CD4-positive, alpha-beta T cell treated with Interleukin-4 for 1 hour (primary cell): ENCODE data around the gene KCNK7.

Experiments
- DNase-seq, 2 donors: peaks; one replicate each; pipeline ENCODE4 v3.0.0-alpha.2; 2020 to 2022

Gene KCNK7

GRCh38 chr11:65571420-65571819, 24.2 kb downstream of the KCNK7 start:
- DNase-seq: no peak

GRCh38 chr11:65569973-65570918, 25.4 kb downstream of the KCNK7 start, which contains the start of gene ZNRD2:
Gene ZNRD2, plus strand, starts transcription at chr11:65570477. Its CDS starts 15 bp downstream, at chr11:65570492.
- DNase-seq: peak; percentile 98 to 99

GRCh38 chr11:65569164-65569972, 26.2 kb downstream of the KCNK7 start:
- no peak for DNase-seq

- DNase-seq: peak; percentile 76 to 83
Observed at GRCh38 chr11:65565624-65566453, 29.8 kb downstream of the KCNK7 start.

GRCh38 chr11:65564879-65565559, 30.6 kb downstream of the KCNK7 start:
- peak in 1 of 2 donors; percentile 55 for DNase-seq

- no peak for DNase-seq
Observed at GRCh38 chr11:65563601-65564000, 32.0 kb downstream of the KCNK7 start.

DNA sequence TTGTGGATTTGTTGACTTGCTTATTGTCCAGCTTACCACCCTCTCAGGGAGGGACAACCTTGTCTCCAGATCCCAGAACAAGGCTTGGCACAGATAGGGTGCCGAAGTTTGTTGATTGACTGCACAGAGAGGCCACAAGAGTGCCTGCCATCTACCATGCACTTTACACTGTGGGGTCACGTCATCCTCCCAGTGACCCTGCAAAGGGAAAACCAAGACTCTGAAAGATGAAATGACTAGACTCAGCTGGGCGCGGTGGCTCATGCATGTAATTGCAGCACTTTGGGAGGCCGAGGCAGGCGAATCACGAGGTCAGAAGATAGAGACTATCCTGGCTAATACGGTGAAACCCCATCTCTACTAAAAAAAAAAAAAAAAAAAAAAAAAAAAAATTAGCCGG, 32.8 kb downstream of the KCNK7 start:
- no peak for DNase-seq

DNA sequence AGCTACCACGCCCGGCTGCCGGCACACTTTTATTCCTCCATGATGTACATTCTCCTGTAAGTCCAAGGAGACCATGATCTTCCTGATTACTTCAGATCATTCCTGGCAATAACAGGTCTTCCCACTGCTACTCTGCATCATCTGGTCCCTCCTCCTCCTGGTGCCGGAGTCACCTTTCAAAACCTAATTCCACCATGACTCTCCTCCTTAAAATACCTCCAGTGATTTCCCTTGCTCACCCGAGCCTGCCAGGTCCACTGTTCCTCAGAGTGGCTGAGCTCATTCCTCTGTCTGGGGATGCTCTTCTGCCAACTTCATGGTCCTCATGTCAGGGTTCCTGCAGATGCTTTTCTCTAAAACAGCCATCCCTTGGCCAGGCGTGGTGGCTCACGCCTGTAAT, 33.6 kb downstream of the KCNK7 start:
- DNase-seq: no peak

DNA sequence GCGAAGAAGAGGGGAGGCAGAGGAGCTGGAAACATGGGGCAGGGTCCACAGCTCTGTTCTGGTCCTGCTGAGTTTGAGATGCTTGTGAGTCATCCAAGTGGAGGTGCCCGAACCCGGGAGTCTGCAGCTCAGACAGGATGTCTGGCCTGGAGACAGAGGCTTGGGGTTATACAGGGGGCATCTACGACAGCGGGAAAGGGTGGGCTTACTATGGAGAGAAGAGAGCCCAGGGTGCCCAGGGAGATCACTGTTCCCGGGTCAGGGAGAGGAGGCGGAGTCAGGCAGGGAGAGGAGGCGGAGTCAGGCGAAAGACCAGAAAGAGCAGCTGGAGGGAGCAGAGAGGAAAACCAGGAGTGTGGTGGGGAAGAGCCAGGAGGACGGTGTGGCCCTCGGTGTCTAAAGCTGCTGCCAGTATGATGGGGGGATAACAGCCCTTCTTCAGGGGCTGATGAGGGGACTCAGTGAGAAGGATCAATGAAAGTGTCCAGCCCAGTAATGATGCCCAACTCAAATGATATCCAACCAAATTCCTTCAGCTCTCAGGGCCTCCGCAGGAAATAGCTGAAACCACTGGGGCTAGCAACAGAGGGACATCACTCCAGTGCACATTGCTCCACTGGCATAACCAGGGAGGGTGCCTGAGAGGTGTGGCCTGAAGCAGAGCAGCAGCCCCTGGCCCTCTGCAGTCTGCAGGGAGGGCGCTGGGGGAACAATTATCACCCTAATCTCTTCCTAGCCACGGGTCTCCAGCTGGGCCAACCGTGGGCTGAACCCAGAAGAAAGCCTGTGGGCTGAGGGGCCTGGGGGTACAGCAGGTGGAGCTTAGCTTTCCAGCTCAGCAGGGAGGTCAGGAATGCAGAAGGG, 34.8 kb downstream of the KCNK7 start:
- no peak for DNase-seq

- no peak for DNase-seq
Observed at GRCh38 chr11:65559951-65560537, 35.6 kb downstream of the KCNK7 start.

DNA sequence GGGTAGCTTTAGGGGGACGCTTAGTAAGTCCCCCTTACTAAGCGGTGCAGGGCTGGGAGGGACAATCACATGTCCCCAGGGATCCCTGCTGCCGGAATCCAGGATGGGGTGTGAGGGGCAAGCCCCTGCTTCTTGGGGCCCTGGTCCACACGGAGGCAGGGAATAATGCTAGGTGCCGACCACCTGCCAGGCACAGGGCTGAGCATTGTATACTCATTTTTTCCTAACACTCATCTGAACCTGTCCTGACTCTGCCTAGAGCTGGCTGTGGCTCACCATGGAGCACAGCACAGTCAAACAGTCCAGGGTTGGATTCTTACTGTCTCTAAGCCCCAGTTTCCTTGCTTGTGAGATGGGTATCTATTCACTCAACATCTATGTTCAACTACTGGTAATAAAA, 36.1 kb downstream of the KCNK7 start:
- DNase-seq: no peak

DNA sequence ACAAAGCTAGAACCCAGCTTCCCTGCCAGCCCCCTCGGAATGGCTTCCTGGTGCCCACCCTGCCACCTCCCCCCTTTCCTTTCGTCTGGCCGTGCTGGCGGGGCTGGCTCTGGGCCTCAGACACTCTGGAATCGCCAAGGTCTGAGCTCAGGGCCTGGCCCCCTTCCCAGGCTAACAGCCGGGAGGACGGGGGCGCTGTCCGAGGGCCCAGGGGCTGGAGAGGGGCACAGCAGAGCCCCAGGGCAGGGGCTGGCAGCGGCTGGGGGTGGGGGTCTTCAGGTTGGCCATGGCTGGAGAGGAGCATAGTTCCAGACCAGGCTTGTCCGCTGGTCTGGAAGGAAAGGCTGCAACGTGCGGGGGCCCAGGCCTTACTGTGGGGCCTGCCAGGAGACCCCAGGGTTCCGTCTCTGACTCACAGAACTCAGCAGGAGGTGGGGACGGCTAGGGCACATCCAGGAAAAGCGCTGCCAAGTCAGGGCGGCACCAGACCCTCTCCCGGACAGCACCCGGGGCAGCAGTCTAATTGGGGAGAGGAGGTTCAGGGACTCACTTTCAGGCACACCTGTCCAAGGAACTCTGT, 36.6 kb downstream of the KCNK7 start:
- no peak for DNase-seq

GRCh38 chr11:65558002-65558929, 37.3 kb downstream of the KCNK7 start, which contains the start of gene LTBP3:
Gene LTBP3, minus strand, starts transcription at chr11:65558359. Its CDS starts 400 bp downstream, at chr11:65557959.
- peak in 1 of 2 donors; percentile 46 for DNase-seq

GRCh38 chr11:65557280-65558001, 38.2 kb downstream of the KCNK7 start:
- no peak for DNase-seq

DNA sequence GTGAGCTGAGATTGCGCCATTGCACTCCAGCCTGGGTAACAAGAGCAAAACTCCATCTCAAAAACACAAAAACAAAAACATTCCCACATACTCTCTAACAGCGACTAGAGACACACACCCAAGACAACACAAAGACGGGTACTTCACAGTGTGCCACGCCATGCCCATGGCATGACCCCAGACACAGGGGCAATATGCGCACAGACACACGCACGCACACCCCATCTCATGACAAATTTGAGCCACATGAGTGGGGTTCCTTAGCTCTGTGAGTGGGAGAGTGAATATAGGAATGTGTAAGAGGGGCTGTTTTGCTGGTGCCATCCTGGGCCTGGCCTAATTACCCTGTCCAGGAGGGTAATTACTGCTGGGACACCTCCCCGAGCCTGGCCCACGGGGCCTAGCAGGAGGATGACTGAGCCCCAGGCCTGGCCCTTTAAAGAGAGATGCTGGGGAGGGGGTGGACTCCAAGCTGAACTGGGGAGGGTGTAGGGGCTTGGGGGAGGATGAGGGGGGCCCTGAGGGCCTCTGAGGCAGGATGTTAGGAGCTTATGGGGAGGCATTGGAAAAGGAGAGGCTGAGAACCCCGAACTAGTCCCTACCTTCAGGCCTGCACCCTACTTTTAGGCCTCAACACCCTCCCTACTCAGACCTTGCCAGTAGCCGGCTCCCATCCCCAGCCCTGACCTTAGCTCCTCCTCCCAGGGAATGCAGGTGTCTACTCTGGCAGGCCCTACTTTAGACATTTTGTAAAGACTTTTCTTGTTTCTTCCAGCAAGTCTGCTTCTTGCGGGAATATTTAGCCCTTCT, 38.9 kb downstream of the KCNK7 start:
- no peak for DNase-seq

- no peak for DNase-seq
Observed at GRCh38 chr11:65555693-65556231, 39.8 kb downstream of the KCNK7 start.

GRCh38 chr11:65554842-65555430, 40.7 kb downstream of the KCNK7 start:
- DNase-seq: no peak
